Endothelial cell of umbilical vein (primary cell): ENCODE measurements around the gene GLI3. TPM values are rescaled to one million over a fixed set of nuclear protein-coding genes. Genes with fewer than 3 reads are reported as not detected.

Source experiments
- BruUV-seq: library from RNA; stranded (reverse); fragments of 400-500 nt; replicated peaks from 2 replicates; lab custom pipeline; 2021; lab: Mats Ljungman, UMichigan
- CTCF ChIA-PET: fragments of 300-600, 350-600 bp; sonication (Branson Sonifier 250); formaldehyde crosslinking; loops from one replicate; lab custom pipeline; 2021; ENCODE audit warnings: antibody characterized with exemption, inconsistent platforms; lab: Charles Lee
- POLR2A ChIA-PET: fragments of 300-600, 350-600 bp; sonication (Branson Sonifier 250); formaldehyde crosslinking; loops from one replicate; lab custom pipeline; 2021; ENCODE audit warnings: antibody characterized with exemption, inconsistent platforms; lab: Charles Lee
- DNase-seq: peaks from one replicate; pipeline ENCODE4 v3.0.0-alpha.2; 2011; ENCODE audit warnings: low read depth, low spot score
- FAIRE-seq: peaks from 2 replicates; lab custom pipeline; 2011; peaks lifted over from hg19 to GRCh38; lab: Jason Lieb, UNC
- H2AFZ ChIP-seq: 2 replicates; pipeline ENCODE4 v1.6.0; 2012; ENCODE audit warnings: low read depth, low read length, control low read depth, inconsistent platforms
- H3K27ac ChIP-seq: 2 replicates; pipeline ENCODE4 v1.5.1; 2011; ENCODE audit warnings: low read depth, mild to moderate bottlenecking, control low read depth, low read length, moderate library complexity; ENCODE audit not compliant: insufficient read depth
- H3K27me3 ChIP-seq, 2 experiments: 2 replicates each; pipeline versions ENCODE4 v1.6.0 to v1.6.1; 2011; ENCODE audit warnings: low read length in 2 of 2, mixed read lengths in 1 of 2; ENCODE audit not compliant: control insufficient read depth in 2 of 2, insufficient read depth in 2 of 2
- H3K36me3 ChIP-seq, 2 experiments: 2 replicates in 1 of 2; 3 replicates in 1 of 2; pipeline ENCODE4 v1.5.1; 2011; ENCODE audit warnings: low read length in 2 of 2, mild to moderate bottlenecking in 1 of 2, moderate library complexity in 1 of 2; ENCODE audit not compliant: control insufficient read depth in 2 of 2, insufficient read depth in 2 of 2; ENCODE audit errors: extremely low read depth in 1 of 2
- H3K4me1 ChIP-seq: 3 replicates; pipeline ENCODE4 v1.5.1; 2011; ENCODE audit warnings: mild to moderate bottlenecking, low read length; ENCODE audit not compliant: control insufficient read depth, insufficient read depth; ENCODE audit errors: extremely low read depth
- H3K4me2 ChIP-seq: 2 replicates; pipeline ENCODE4 v1.6.1; 2011; ENCODE audit warnings: low read length, control low read depth, mixed read lengths; ENCODE audit not compliant: insufficient read depth
- H3K4me3 ChIP-seq, 3 experiments: fragments of 200-600 bp in 1 of 3; sonication (generic), shearing (Covaris generic) in 1 of 3; replicated peaks in 1 of 3; 2 replicates each; pipeline ENCODE4 v1.5.1; 2011 to 2016; ENCODE audit warnings: control low read depth in 3 of 3, low read length in 3 of 3, mild to moderate bottlenecking in 2 of 3, inconsistent platforms in 1 of 3, low read depth in 1 of 3, moderate library complexity in 1 of 3; ENCODE audit not compliant: insufficient read depth in 1 of 3
- H3K79me2 ChIP-seq: 2 replicates; pipeline ENCODE4 v1.6.0; 2012; ENCODE audit warnings: low read length, inconsistent platforms; ENCODE audit not compliant: control insufficient read depth, insufficient read depth
- H3K9ac ChIP-seq: replicated peaks from 2 replicates; pipeline ENCODE3; 2011; ENCODE audit warnings: low read length, control low read depth; ENCODE audit not compliant: insufficient read depth; ENCODE audit errors: extremely low read depth
- H3K9me1 ChIP-seq: replicated peaks from 3 replicates; pipeline ENCODE4 v1.6.0; 2011; ENCODE audit warnings: mild to moderate bottlenecking, low read length; ENCODE audit not compliant: control insufficient read depth, insufficient read depth; ENCODE audit errors: extremely low read depth
- H3K9me3 ChIP-seq: replicated peaks from 2 replicates; pipeline ENCODE4 v1.5.1; 2012; ENCODE audit warnings: low read length, inconsistent platforms; ENCODE audit not compliant: control insufficient read depth, insufficient read depth
- H4K20me1 ChIP-seq: replicated peaks from 2 replicates; pipeline ENCODE3; 2011; ENCODE audit warnings: mild to moderate bottlenecking, low read length; ENCODE audit not compliant: control insufficient read depth, insufficient read depth; ENCODE audit errors: extremely low read depth
- CTCF ChIP-seq, 2 donors: IDR thresholded peaks; 1 replicate in 1 of 2; 2 replicates in 1 of 2; pipeline ENCODE4 v1.5.1; 2011; ENCODE audit warnings: low read length in 2 of 2, mild to moderate bottlenecking in 2 of 2, moderate library complexity in 2 of 2, control low read depth in 1 of 2, inconsistent platforms in 1 of 2, low read depth in 1 of 2; ENCODE audit not compliant: insufficient read depth in 1 of 2; ENCODE audit errors: extremely low read depth in 1 of 2
- EZH2 ChIP-seq: IDR thresholded peaks from 2 replicates; pipeline ENCODE4 v1.6.1; 2012; ENCODE audit warnings: borderline replicate concordance, low read depth, mild to moderate bottlenecking, moderate library complexity, low read length, inconsistent platforms; ENCODE audit not compliant: severe bottlenecking
- FOS ChIP-seq: IDR thresholded peaks from 2 replicates; pipeline ENCODE4 v1.6.1; 2011; ENCODE audit warnings: mild to moderate bottlenecking, low read length, moderate library complexity, borderline replicate concordance; ENCODE audit not compliant: insufficient read depth
- GATA2 ChIP-seq: IDR thresholded peaks from 2 replicates; pipeline ENCODE4 v1.7.0; 2011; ENCODE audit warnings: low read depth, mild to moderate bottlenecking, moderate library complexity, mixed read lengths, low read length; ENCODE audit not compliant: insufficient read length, insufficient read depth
- JUN ChIP-seq: IDR thresholded peaks from 2 replicates; pipeline ENCODE4 v1.6.1; 2011; ENCODE audit warnings: borderline replicate concordance, low read depth; ENCODE audit not compliant: insufficient read length, insufficient read depth
- MAX ChIP-seq: IDR thresholded peaks from 2 replicates; pipeline ENCODE4 v1.6.1; 2011; ENCODE audit not compliant: insufficient read depth, insufficient read length
- MYC ChIP-seq: IDR thresholded peaks from one replicate; pipeline ENCODE4 v1.6.1; 2011; ENCODE audit warnings: mild to moderate bottlenecking, low read depth, low read length
- POLR2A ChIP-seq: IDR thresholded peaks from 2 replicates; pipeline ENCODE4 v1.6.1; 2012; ENCODE audit warnings: low read depth, mild to moderate bottlenecking, control low read depth, low read length
- POLR2AphosphoS5 ChIP-seq: IDR thresholded peaks from 2 replicates; pipeline ENCODE4 v1.6.1; 2012; ENCODE audit warnings: low read depth, mild to moderate bottlenecking, control low read depth, low read length, moderate library complexity; ENCODE audit not compliant: insufficient read depth
- dilution Hi-C: fragments of 300-500 bp; cut with MboI; formaldehyde crosslinking; loops from one replicate; pipeline ENCODE4 v1.15.0; 2019; ENCODE audit warnings: low sequenced_read_pairs; ENCODE audit not compliant: extremely low pct_ligation_motif_present
- intact Hi-C: fragments of 100-400 bp; cut with micrococcal nuclease; formaldehyde crosslinking; loops from one replicate; pipeline ENCODE4 v1.10.0; 2022
- polyA plus RNA-seq, 4 experiments: library from polyadenylated mRNA; depleted of rRNA in 3 of 4; stranded (reverse) in 3 of 4; unstranded in 1 of 4; fragments of >200 nt; gene quantifications; 2 replicates each; pipeline versions ENCODE4 v1.2.1 to v1.2.3, GENCODE V29; 2011 to 2012; ENCODE audit warnings: missing spikeins in 1 of 4
- total RNA-seq: library from RNA; stranded (reverse); gene quantifications from 2 replicates; pipeline ENCODE4 v1.2.3, GENCODE V29; 2021

Gene GLI3
- total and polyA plus RNA-seq, 2 donors (not counting 3 experiments of a cell fraction or from before 2014, with no cell fraction given): 6.0 to 24.9 TPM

- no peak overlapping the region for H2AFZ ChIP-seq
- FAIRE-seq: no peak
- POLR2A ChIA-PET: no interaction called here
These were observed 312.2 kb downstream of the GLI3 start for GRCh38 chr7:41924796-41925195.

More at GRCh38 chr7:41924796-41925195, 312.2 kb downstream of the GLI3 start:
- intact Hi-C loops: no loop called here
- no peaks in the 10 kb centered on the region for H3K36me3 ChIP-seq
- no peak overlapping the region for H3K4me2 ChIP-seq
- H3K4me3 ChIP-seq: no peak overlapping the region
- no peaks in the 10 kb centered on the region for H3K4me1 ChIP-seq
- no peaks in the 10 kb centered on the region for H3K79me2 ChIP-seq
- H3K9ac ChIP-seq: no peak overlapping the region
- no peaks in the 10 kb centered on the region for H3K27me3 ChIP-seq
- H3K27ac ChIP-seq: no peak overlapping the region
- CTCF ChIA-PET: no interaction called here
- no peaks in the 10 kb centered on the region for H3K9me1 ChIP-seq
- TF ChIP-seq MAX: no peak
- no peak for TF ChIP-seq CTCF (IDR thresholded peaks at IDR 0.05; ENCODE audit: extremely low read depth in 1 of 2, insufficient read depth in 1 of 2, low read depth in 1 of 2, low read length in 2 of 2)
- TF ChIP-seq FOS: no peak
- TF ChIP-seq JUN: no peak
- TF ChIP-seq GATA2: no peak
- TF ChIP-seq POLR2AphosphoS5: no peak
- no peak for TF ChIP-seq POLR2A
- TF ChIP-seq MYC: no peak
- TF ChIP-seq EZH2: no peak
- H3K9me3 ChIP-seq: no peaks in the 10 kb centered on the region
- H4K20me1 ChIP-seq: no peaks in the 10 kb centered on the region
- no peak for DNase-seq
- BruUV-seq: no TSS peak
- dilution Hi-C loops: no loop called here
